AG10803 (cell line): ENCODE results near the gene ODF2.
"Not testable (repeated sequence)": the region's sequence is repeated elsewhere in the genome, so short reads cannot be mapped to it uniquely, and the experiment has no call there.

ENCODE experiments used
- DNase-seq: peaks from one replicate; pipeline ENCODE4 v3.0.0; 2010; ENCODE audit warnings: low read depth
- H3K4me3 ChIP-seq: 2 replicates; pipeline ENCODE4 v1.5.1; 2011; ENCODE audit warnings: mild to moderate bottlenecking, low read length, control low read depth
- TF ChIP-seq, protein P1 (sequence below): conservative IDR thresholded peaks from 2 replicates; pipeline ENCODE4 v1.5.1; 2011; ENCODE audit warnings: mild to moderate bottlenecking, low read length, control low read depth, inconsistent platforms

The ODF2 gene

DNA sequence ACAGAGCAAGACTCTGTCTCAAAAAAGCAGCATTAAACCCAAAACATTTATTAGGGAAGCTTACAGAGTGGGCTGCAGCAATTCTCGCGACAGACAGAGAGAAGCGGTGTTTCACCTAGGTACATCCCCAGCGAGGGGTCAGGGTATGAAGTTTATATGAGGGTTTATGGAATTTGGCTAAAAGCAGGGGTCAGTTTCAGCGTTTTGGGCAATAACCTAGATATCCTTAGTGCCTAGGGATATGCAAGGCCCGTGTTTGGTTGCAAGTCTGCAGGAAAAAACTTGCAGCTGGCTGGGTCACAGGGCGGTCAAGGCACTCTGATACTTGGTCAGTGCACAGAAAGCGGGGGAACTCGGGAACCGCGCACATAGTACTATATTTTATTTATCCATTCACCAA lies 48.1 kb downstream of the ODF2 start:
- TF ChIP-seq, protein P1, sequence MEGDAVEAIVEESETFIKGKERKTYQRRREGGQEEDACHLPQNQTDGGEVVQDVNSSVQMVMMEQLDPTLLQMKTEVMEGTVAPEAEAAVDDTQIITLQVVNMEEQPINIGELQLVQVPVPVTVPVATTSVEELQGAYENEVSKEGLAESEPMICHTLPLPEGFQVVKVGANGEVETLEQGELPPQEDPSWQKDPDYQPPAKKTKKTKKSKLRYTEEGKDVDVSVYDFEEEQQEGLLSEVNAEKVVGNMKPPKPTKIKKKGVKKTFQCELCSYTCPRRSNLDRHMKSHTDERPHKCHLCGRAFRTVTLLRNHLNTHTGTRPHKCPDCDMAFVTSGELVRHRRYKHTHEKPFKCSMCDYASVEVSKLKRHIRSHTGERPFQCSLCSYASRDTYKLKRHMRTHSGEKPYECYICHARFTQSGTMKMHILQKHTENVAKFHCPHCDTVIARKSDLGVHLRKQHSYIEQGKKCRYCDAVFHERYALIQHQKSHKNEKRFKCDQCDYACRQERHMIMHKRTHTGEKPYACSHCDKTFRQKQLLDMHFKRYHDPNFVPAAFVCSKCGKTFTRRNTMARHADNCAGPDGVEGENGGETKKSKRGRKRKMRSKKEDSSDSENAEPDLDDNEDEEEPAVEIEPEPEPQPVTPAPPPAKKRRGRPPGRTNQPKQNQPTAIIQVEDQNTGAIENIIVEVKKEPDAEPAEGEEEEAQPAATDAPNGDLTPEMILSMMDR, result no peak
- H3K4me3 ChIP-seq, result peak overlapping the region; percentile 99
- DNase-seq, result peak; percentile 15

- TF ChIP-seq, protein P1, result no peak
- H3K4me3 ChIP-seq, result peak within 1 kb of the TSS; percentile 99
- DNase-seq, result peak; percentile 88
Observed at GRCh38 chr9:128504485-128505413, 48.9 kb downstream of the ODF2 start, which contains the start of gene GLE1. Gene GLE1, plus strand, starts transcription at chr9:128504719. Its CDS starts 87 bp downstream, at chr9:128504806.

- TF ChIP-seq, protein P1, result no peak
- peak overlapping the region; percentile 99 for H3K4me3 ChIP-seq
- peak; percentile 79 for DNase-seq
Observed at GRCh38 chr9:128505414-128505765, 49.6 kb downstream of the ODF2 start.

DNA sequence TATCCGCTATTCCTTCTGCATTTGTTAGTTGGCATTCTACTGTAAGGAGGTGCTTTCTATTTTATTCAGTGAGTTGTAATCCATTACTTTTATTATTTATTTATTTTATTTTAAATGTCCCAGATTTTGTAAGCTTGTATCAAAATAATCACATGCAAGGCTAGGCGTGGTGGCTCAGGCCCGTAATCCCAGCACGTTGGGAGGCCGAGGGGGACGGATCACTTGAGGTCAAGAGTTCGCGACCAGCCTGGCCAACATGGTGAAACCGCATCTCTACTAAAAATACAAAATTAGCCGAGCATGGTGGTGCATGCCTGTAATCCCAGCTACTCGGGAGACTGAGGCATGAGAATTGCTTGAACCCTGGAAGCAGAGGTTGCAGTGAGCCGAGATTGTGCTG lies 50.1 kb downstream of the ODF2 start:
- not testable (repeated sequence) for DNase-seq
- peak overlapping the region; percentile 99; the same call in 1 of the 2 replicates for H3K4me3 ChIP-seq

DNA sequence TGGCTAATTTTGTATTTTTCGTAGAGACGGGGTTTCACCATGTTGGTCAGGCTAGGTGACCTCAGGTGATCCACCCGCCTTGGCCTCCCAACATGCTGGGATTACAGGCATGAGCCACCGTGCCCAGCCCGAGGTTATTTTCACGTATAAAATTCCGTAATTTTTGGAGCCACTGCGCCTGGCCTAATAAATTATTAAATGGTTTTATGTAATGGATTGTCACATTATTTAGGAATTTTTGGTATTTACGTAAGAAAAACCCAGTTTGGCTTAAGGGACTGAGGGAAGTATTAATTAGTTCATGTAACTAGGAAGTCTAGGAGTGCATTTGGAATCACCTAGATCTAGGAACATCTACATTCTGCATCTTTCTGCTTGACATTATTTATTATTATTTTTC lies 57.0 kb downstream of the ODF2 start:
- no peak for DNase-seq
- no peak overlapping the region for H3K4me3 ChIP-seq
- TF ChIP-seq, protein P1, result no peak

GRCh38 chr9:128521956-128522355 lies 66.2 kb downstream of the ODF2 start:
- DNase-seq, result no peak
- no peak overlapping the region for H3K4me3 ChIP-seq
- TF ChIP-seq, protein P1, result no peak

GRCh38 chr9:128523199-128523925 lies 67.6 kb downstream of the ODF2 start:
- TF ChIP-seq, protein P1, result no peak
- peak; percentile 28 for DNase-seq
- H3K4me3 ChIP-seq, result no peak overlapping the region
